Pancreas (tissue), 10 donors: ENCODE measurements around the gene NREP. TPM values are rescaled to one million over a fixed set of nuclear protein-coding genes. Genes with fewer than 3 reads are reported as not detected.
A peak's percentile ranks its signal among the peaks of the same experiment; 100 is the strongest.

Source experiments
- ATAC-seq, 4 donors: fragments of 200-7000 bp; cut with Tn5 transposase; one replicate each; pipeline versions ENCODE4 v1.8.0 to v1.9.1; 2020; ENCODE audit warnings: mild to moderate bottlenecking in 4 of 4, moderate library complexity in 4 of 4
- DNase-seq, 6 donors: peaks; one replicate each; pipeline ENCODE4 v3.0.0-alpha.2; 2020
- FAIRE-seq: peaks from 2 replicates; lab custom pipeline; 2012; peaks lifted over from hg19 to GRCh38; lab: Jason Lieb, UNC
- H3K27ac ChIP-seq, 4 donors: fragments of 200-600 bp; sonication (generic); 1 replicate in 3 of 4; 2 replicates in 1 of 4; pipeline versions ENCODE4 v1.5.0 to v1.8.0; 2020
- H3K27me3 ChIP-seq, 4 donors: fragments of 200-600 bp; one replicate each; pipeline ENCODE4 v1.8.0; 2021
- H3K36me3 ChIP-seq, 3 donors: fragments of 200-600 bp; sonication (generic) in 1 of 3; one replicate each; pipeline versions ENCODE4 v1.5.0 to v1.8.0; 2020 to 2021
- H3K4me1 ChIP-seq, 3 donors: fragments of 200-600 bp; one replicate each; pipeline ENCODE4 v1.8.0; 2021
- H3K4me3 ChIP-seq, 4 donors: fragments of 200-600 bp; sonication (generic) in 2 of 4; one replicate each; pipeline versions ENCODE4 v1.5.0 to v1.8.0; 2020 to 2021
- H3K9me3 ChIP-seq, 4 donors: fragments of 200-600 bp; one replicate each; pipeline ENCODE4 v1.8.0; 2021
- CTCF ChIP-seq, 4 donors: fragments of 200-600 bp; sonication (generic) in 3 of 4; IDR thresholded peaks; one replicate each; pipeline versions ENCODE4 v1.5.0 to v1.8.0; 2021; ENCODE audit warnings: antibody characterized with exemption in 4 of 4
- WGBS, 2 donors: extraction: QIAGEN DNeasy Blood & Tissue Kit; methylation state at CpG; one replicate each; pipeline ENCODE4 v1.1.7; 2013; 5-methylcytosine and 5-hydroxymethylcytosine counted together
- intact Hi-C, 3 donors: fragments of 100-400 bp; cut with DNase I; formaldehyde crosslinking; loops; one replicate each; pipeline versions ENCODE4 v1.11.1 to v1.14.2; 2022
- polyA plus RNA-seq, 2 donors: library from polyadenylated mRNA; stranded (reverse); fragments of 200-250 nt; gene quantifications; one replicate each; pipeline ENCODE4 v1.2.3, GENCODE V29; 2013
- total RNA-seq, 6 donors: library from RNA; stranded (reverse); fragmentation: NEBNext Ultra II Directional in 4 of 6; extraction: Animal tissue kit (Norgen Biotek cat#: 25700) in 4 of 6; gene quantifications; one replicate each; pipeline versions ENCODE4 v1.2.1 to v1.2.4, GENCODE V29; 2021 to 2023
- donor health status: healthy with polysubstance abuse.
- donor health status: DM: no; HTN: no; CAD: no; lungs with moderate emphysema.
- donor health status: DM: no; HTN: no; CAD: no.
- donor health status: control.
- donor health status: control.
- donor health status: Bipolar disorder and iron deficiency.
- donor health status: DM: yes; HTN: yes; CAD: no.
- donor health status: DM: no; HTN: no; CAD: no.
- donor health status: DM: no; HTN: no; CAD: no.
- donor health status: DM: yes; HTN: yes; CAD: no.

NREP gene
- total and polyA plus RNA-seq, 8 donors = 2.3 to 19.1 (median 5.0) TPM

DNA sequence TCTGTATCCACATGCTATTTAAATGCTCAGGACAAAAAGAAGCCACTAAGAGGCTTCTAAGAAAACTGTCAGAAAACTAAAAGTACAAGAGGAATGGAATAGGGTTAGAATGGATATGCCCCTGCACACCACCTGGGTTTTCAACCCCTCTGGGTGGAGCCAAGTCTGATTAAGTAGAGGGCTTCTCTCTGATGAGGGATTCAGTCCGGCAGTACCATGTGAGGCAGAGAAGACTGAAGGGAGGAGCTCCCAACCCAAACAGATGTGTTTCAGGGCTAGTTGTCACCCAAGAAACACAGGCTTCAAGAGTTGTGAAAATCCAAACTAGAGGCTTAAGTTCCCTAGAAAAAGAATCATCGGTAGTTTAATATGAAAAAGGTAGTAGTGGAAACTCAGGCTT is 12.5 kb downstream of the NREP start:
- Histone ChIP-seq H3K4me1 (peaks cover 7 to 8% (median 7%) of the 10 kb centered on the region in 3 donors), H3K9me3 (no peaks in the 10 kb centered on the region), H3K4me3 (no peak overlapping the region), H3K27ac (no peak overlapping the region), H3K36me3 (no peaks in the 10 kb centered on the region), H3K27me3 (no peaks in the 10 kb centered on the region)
- WGBS, 2 donors = 91 to 94% methylated on average over 2 of the region's 2 CpGs
- TF ChIP-seq CTCF (IDR thresholded peaks at IDR 0.05) = no peak
- FAIRE-seq (no peak), DNase-seq (no peak), ATAC-seq (no peak)
- intact Hi-C loops = no loop called here

DNA sequence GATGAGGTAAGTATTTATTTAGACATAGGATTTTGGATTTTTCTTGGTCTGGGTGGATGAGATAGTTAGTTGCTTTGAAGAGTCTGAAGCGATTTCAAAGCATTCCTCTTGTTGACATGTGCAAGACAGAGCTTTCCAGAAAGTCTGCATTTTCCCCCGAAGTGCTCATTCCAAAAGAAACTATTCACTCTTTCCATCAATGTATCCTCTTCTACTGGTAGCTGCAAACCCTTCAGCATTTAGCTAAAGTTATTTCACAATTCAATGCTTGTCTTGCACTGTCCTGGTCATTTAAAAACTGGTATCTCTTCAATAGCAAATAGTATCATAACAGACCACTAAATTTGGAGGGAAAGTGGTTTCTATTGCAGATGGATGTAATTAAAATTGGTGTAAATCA is 13.0 kb downstream of the NREP start:
- no peaks in the 10 kb centered on the region for H3K27me3 ChIP-seq
- WGBS, 2 donors = 77 to 80% methylated on average over 2 of the region's 2 CpGs
- ATAC-seq (no peak), DNase-seq (no peak), FAIRE-seq (no peak)
- TF ChIP-seq CTCF (IDR thresholded peaks at IDR 0.05) = no peak
- intact Hi-C loops = no loop called here
- no peak overlapping the region for H3K4me3 ChIP-seq
- no peak overlapping the region for H3K27ac ChIP-seq
- peaks cover 7 to 8% (median 7%) of the 10 kb centered on the region in 3 donors for H3K4me1 ChIP-seq
- no peaks in the 10 kb centered on the region for H3K9me3 ChIP-seq
- H3K36me3 ChIP-seq = no peaks in the 10 kb centered on the region

DNA sequence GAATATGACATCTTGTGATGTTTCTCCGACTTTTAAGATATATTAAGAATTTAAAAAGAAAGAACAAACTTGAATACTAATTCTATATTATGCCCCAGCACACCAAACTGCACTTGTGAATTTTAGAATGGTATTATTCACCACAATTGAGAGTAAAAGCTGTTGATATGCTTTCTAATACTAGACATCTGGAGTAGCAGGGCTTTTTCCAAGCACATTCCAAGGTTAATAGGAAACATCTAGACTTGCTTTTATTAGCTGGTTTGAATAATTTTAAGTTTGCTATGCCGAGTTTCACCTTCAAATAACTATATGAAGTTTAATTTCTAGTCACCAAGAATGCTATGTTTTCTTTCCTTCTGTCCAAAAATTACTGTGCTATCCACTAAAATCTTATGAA is 13.5 kb downstream of the NREP start:
- H3K27ac ChIP-seq = no peak overlapping the region
- intact Hi-C loops = no loop called here
- no peak overlapping the region for H3K4me3 ChIP-seq
- H3K9me3 ChIP-seq = no peaks in the 10 kb centered on the region
- H3K27me3 ChIP-seq = no peaks in the 10 kb centered on the region
- no peak for FAIRE-seq
- no peak for TF ChIP-seq CTCF (IDR thresholded peaks at IDR 0.05)
- DNase-seq = no peak
- H3K36me3 ChIP-seq = no peaks in the 10 kb centered on the region
- 34 to 37% methylated on average over 2 of the region's 2 CpGs for WGBS, 2 donors
- no peak for ATAC-seq
- peaks cover 7 to 8% (median 7%) of the 10 kb centered on the region in 3 donors for H3K4me1 ChIP-seq

DNA sequence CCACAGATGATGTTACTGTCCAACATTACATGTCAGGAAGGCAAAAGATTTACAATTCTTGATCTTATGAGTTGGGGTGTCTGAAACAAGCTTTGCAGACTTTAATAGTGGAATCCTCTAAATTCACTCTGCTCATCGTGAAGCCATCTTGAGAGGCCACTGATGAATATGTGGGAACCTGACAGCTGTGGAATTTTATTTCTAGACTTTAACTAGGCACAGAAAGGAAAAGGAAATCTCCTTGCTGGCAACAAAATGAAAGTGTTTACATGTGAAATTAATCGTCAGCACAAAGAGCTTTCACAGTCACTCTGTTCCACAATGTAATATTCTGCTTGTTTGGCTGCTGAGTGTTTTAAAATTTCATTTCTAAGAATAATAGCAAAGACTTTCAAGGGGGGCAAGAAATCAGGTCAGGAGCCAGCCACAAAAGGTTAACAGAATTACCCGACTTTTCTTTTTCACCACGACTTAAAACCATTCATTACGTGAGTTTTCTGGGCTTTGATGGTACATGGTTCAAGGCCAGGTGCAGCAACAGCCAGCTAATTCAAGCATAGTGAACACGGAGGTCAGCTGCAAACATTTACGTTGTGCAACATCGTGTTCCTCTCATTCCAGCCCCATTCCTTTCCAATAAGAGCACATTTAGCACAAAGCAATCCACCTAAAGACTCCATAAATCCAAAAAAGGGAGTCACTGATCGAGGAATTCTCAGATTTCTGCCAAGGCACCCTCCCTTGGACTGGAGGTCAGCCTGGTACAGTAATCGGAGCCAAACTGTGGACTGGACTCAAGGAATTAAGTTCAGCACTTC is 14.6 kb downstream of the NREP start:
- FAIRE-seq (no peak), DNase-seq (peak in 2 of 6 donors; percentile 11 to 22), ATAC-seq (peak; percentile 75 to 82 (median 80))
- H3K4me1 ChIP-seq = peaks cover 7 to 11% (median 8%) of the 10 kb centered on the region in 3 donors
- H3K4me3 ChIP-seq = peak overlapping the region in 2 of 4 donors; percentile 14 to 21
- peak overlapping the region in 3 of 4 donors; percentile 4 to 44 (median 8) for H3K27ac ChIP-seq
- 3 to 5% methylated on average over 10 of the region's 10 CpGs for WGBS, 2 donors
- intact Hi-C loops = no loop called here
- no peaks in the 10 kb centered on the region for H3K9me3 ChIP-seq
- TF ChIP-seq CTCF (IDR thresholded peaks at IDR 0.05) = no peak
- H3K36me3 ChIP-seq = no peaks in the 10 kb centered on the region
- H3K27me3 ChIP-seq = no peaks in the 10 kb centered on the region

GRCh38 chr5:111741278-111741677 is 15.7 kb downstream of the NREP start:
- Histone ChIP-seq H3K4me1 (peaks cover 7 to 11% (median 8%) of the 10 kb centered on the region in 3 donors), H3K27me3 (no peaks in the 10 kb centered on the region), H3K9me3 (no peaks in the 10 kb centered on the region), H3K4me3 (no peak overlapping the region), H3K36me3 (no peaks in the 10 kb centered on the region), H3K27ac (no peak overlapping the region)
- 80 to 86% methylated on average over 3 of the region's 3 CpGs for WGBS, 2 donors
- FAIRE-seq (no peak), DNase-seq (no peak), ATAC-seq (no peak)
- TF ChIP-seq CTCF (IDR thresholded peaks at IDR 0.05) = no peak
- intact Hi-C loops = no loop called here
